Cerebellar nuclear complex (tissue), 1 donor: ENCODE results near the gene GAPVD1.
A peak's percentile ranks its signal among the peaks of the same experiment; 100 is the strongest.
"Not testable (repeated sequence)": the region's sequence is repeated elsewhere in the genome, so short reads cannot be mapped to it uniquely, and the experiment has no call there.

Experiments
- DNase-seq, 2 experiments: peaks; one replicate each; lab custom pipeline; 2025; lab: John Stamatoyannopoulos, UW

The GAPVD1 gene

GRCh38 chr9:125372441-125373226, 111.0 kb downstream of the GAPVD1 start:
- DNase-seq: no peak

- DNase-seq: no peak
Measured at GRCh38 chr9:125374443-125375309, 113.0 kb downstream of the GAPVD1 start.

GRCh38 chr9:125375820-125376219, 114.2 kb downstream of the GAPVD1 start:
- no peak for DNase-seq

- peak in 1 of 2 experiments; percentile 38 for DNase-seq
Measured at GRCh38 chr9:125376261-125377226, 114.9 kb downstream of the GAPVD1 start.

GRCh38 chr9:125377584-125378250, 116.1 kb downstream of the GAPVD1 start:
- no peak for DNase-seq

- no peak for DNase-seq
Measured at GRCh38 chr9:125378778-125379177, 117.2 kb downstream of the GAPVD1 start.

GRCh38 chr9:125379208-125379607, 117.6 kb downstream of the GAPVD1 start:
- DNase-seq: no peak

GRCh38 chr9:125380406-125380805, 118.8 kb downstream of the GAPVD1 start:
- no peak for DNase-seq

GRCh38 chr9:125387861-125388524, 126.4 kb downstream of the GAPVD1 start:
- no peak for DNase-seq

GRCh38 chr9:125388978-125389377, 127.4 kb downstream of the GAPVD1 start:
- no peak for DNase-seq

GRCh38 chr9:125391704-125392103, 130.1 kb downstream of the GAPVD1 start:
- DNase-seq: no peak

- DNase-seq: no peak
Measured at GRCh38 chr9:125393426-125393825, 131.8 kb downstream of the GAPVD1 start.

- DNase-seq: no peak
Measured at GRCh38 chr9:125396799-125397198, 135.2 kb downstream of the GAPVD1 start.

- no peak for DNase-seq
Measured at GRCh38 chr9:125397736-125398135, 136.1 kb downstream of the GAPVD1 start.

- DNase-seq: no peak
Measured at GRCh38 chr9:125398243-125398642, 136.6 kb downstream of the GAPVD1 start.

GRCh38 chr9:125399165-125399564, 137.5 kb downstream of the GAPVD1 start:
- DNase-seq: no peak

- DNase-seq: no peak
Measured at GRCh38 chr9:125399666-125400065, 138.0 kb downstream of the GAPVD1 start.

- DNase-seq: not testable (repeated sequence)
Measured at GRCh38 chr9:125400232-125400631, 138.6 kb downstream of the GAPVD1 start.

- DNase-seq: no peak
Measured at GRCh38 chr9:125400725-125401716, 139.4 kb downstream of the GAPVD1 start.
